Left kidney (tissue), 2 donors: ENCODE measurements around the gene TTLL6. TPM values are rescaled to one million over a fixed set of nuclear protein-coding genes. Genes with fewer than 3 reads are reported as not detected.
"Not testable (repeated sequence)": the region's sequence is repeated elsewhere in the genome, so short reads cannot be mapped to it uniquely, and the experiment has no call there.

Experiments used
- DNase-seq: peaks from one replicate; pipeline ENCODE4 v3.0.0-alpha.2; 2013
- polyA plus RNA-seq: library from polyadenylated mRNA; unstranded; fragments of 120-200 nt; gene quantifications from one replicate; pipeline ENCODE4 v1.2.1, GENCODE V29; 2013; ENCODE audit not compliant: insufficient read length

TTLL6 gene
- polyA plus RNA-seq, 1 donor, result 0.35 TPM

DNA sequence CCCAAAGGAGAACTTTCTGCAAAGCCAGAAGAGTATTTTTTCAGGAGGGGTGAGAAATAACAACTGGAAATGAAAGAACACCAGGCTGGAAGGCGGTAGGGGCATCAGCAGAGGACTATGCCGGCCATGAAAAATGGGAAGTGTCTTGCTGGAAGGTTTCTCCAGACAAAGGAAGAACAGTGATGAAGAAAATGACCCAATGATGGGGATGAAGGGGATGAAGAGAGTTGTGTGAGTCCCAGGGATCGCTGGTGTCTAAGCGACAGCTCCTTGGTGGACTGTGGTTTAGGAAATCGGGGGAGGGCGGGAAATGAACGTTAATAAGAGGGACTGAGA is 623 bp downstream of the TTLL6 start:
- DNase-seq, result no peak

DNA sequence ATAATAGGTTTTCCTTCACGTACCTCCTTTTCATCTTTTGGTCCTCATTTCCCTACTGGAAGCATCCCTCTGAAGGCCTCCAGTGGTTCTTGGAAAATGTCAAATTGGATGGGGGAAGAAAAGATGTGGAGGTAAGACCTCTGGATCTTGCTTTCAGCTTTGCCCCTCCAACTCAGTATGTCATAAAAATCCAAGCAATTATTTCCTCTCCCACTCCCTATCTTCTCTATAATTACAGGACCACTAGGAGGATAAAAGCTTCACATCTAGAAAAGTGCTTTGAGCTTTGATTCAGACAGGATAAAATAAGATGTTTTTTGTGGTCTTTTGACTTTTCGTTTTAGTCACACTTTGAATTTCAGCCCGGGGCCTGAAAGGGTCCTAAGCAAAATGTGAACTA is 1.7 kb downstream of the TTLL6 start:
- no peak for DNase-seq

DNA sequence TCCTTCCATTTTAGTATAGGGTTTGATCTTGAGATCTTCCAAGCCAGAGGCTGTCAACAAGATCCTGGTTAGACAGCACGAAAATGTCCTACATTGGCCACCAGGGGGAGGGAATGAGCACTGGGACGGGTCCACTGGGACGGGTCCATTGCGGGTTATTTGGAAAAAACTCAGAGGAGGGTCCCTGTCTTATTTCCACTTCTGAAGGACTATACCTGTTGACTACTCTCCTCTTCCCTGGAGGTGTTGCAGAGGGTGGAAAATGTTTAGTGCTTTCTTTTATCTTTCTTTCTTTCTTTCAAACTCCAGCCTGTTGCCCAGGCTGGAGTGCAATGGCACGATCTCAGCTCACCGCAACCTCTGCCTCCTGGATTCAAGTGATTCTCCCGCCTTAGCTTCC is 2.5 kb downstream of the TTLL6 start:
- DNase-seq, result peak; percentile 55

DNA sequence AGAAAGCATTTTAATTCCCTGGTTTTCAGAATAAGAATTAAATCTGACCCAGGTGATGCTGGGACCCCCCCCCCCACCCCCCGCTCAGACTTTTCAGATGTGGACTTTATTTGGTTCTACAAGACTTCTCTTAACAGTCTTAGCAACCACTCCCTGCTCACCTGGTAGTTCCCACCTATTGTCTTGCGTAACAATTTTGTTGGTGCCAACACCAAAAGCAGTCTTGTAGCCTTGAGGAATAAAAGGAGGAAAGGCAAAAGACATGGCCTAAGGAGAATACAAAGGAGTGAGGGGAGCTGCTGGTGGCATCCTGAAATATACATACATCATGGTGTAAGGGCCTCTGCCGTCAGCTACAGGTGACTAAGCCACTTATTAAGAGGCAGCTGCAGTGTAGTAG is 5.0 kb downstream of the TTLL6 start:
- no peak for DNase-seq

DNA sequence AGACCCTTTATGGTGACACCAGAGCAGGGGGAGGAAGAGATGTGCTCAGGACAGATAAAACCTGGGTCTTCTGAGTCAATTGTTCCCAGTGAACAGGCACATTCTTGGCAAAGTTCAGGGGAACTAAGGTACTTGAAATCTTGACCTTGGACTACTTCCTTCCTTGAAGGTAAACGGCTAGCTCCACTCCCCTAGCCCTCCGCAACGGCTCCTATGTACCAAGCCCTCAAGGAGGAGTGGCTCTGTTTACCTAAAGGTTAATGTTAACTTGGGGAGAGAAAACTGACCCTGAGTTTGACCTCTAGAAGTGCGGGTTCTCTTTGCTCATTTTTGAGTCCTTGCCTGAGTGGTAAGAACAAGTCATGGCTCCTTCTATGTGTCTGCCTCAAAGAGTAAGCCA is 7.8 kb downstream of the TTLL6 start:
- DNase-seq, result no peak

DNA sequence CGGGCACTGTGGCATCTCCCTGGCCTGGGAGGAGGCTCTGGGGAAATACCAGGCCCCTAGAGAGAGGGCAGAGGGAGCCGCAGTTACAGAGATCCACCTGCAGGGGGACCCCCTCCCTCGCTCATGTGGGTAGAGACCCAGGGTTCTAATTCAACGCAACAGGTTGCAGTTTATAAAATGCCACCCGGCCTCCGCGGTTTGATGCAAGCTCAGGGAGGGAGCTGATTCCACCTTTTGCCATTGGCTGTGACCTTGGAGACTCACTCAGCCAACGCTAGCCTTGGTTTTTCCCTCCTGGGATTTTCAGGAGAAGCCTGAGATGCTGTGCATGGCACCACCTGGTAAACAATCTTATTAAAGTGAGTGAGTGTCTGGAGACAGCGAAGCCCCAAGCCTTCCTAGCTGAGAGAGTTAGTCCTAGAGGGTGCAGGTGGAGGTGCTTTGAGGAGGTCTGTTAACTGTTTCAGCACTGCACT is 12.1 kb downstream of the TTLL6 start:
- DNase-seq, result peak; percentile 53

DNA sequence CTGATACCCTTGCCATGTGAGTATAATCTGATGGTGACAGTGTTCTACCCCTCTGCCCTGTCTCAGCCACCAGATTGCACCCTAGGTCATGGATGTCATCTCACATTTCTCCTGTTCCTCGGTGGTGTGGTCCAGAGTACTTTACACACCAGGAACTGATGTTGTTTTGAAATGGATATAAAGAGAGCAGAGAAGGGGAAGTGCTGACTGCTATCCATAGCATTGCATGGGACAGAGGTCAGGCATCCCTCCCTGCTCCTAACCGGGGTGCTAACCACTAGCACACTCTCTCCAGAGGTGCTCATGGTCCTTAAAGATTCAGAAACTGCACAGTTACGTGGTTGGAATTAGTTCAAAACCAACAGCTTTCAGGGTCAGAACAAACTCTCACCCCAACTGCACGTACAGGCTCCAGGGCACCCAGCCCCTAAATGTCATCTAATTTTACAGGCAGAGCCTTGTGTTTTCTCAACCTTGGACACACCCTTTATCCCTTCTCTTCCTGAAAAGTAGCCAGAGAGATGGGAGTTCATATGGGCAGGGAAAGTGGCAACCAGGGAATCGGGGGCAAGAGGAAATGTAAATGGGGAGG is 16.3 kb downstream of the TTLL6 start:
- no peak for DNase-seq

DNA sequence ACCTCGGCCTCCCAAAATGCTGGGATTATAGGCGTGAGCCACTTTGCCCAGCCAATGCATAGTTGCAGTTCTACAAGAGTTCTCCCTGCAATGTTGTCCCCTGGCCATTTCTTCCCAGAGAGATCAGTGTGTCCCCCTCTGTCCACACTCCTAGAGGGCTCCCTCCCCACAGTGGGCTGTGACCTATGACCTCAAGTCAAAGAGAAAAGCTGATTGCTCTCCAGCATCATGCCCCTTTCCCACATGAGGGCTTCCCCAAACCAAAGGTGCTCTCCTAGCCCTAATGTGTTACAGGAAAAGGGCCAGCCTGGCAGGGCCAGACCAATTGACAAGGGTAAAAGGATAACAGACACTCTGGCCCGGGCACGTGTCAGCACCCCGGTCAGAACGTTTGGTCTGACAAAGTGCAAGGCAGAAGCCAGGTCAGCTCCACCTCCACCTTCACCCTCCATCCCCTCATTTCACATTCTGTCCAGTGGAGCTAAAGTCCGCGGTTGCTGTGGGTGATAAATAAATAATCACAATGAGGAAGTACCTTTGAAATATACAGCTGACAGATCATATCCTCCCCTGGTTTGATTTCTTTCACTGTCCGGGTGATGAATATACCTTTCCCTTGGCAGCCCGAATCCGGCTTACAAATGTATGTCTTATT is 17.8 kb downstream of the TTLL6 start:
- no peak for DNase-seq

DNA sequence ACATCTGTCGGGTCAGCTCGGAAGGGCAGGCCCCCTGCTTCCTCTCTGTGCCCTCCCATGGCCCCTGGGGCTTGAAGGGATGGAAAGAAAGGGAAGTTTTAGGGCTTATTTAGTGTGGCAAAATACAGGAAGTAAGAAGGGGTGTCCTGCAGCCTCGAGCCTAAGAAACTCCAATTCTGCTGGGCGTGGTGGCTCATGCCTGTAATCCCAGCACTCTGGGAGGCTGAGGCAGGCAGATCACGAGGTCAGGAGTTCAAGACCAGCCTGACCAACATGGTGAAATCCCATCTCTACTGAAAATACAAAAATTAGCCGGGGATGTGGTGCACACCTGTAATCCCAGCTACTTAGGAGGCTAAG is 20.9 kb downstream of the TTLL6 start:
- DNase-seq, result not testable (repeated sequence)

DNA sequence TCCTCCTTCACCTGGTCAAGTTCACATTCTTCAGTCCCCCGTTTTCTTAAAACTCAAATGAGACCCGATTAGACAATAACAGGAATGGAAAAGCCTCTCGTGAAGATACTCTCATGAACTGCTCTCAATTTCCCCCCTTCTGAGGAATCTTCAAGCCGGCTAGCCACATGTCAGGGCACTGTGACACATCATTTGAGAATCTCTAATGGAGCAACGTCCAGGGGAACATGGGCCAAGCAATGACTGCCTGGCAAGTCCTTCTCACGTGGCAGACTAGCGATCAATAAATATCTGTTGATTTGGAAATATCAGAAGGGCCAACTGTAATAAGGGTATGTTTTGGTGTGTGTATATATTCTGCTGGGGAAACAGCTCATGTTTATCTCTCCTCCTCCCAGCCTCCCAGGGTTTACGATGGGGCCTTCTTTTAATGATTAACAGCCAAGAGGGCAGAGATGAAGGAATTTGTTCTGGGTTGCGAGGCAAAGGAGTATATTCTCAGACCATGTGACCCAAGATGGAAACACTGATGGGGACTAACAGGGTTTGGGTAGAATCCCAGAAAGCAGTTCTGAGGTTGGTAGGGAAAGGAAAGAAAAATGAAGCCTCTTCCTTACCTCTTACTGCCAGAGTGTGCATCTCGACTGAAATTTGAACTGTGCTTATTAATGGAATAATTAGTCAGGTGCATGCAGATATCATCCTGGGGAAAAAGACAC is 21.4 kb downstream of the TTLL6 start:
- DNase-seq, result peak; percentile 86

DNA sequence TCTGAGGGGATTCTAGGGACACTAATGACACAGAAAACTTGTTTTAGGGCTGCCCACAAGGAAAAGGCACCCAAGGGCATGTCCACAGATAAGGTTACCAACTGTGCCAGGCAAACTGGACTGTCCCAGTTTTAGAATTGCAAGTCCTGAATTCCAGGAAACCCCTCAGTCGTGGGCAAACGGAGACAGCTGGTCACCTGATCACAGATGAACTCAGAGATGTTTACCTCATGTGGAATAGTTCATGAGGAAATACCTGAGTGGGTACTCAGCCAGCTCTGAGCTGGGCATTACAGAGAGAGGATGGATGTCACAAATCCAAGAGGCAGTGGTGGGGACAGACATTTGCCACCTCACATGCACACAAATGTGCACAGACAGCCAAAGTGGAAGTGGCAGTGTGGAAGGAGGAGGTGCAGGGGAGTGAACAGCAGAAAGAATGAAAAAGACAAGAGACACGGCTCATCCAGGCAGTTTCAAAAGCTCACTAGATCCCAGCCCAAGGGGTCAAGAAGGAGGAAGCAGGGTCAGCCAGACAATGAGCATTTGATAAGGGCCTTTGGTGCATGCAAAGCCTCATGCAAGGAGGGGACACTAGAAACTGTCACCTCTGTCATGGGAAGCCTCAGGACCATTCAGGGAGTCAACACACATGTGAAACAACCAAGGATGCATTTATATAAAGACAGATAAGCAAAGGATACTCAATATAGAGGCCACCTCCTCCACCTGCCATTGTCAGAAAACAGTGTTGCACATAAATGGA is 24.8 kb downstream of the TTLL6 start:
- no peak for DNase-seq

DNA sequence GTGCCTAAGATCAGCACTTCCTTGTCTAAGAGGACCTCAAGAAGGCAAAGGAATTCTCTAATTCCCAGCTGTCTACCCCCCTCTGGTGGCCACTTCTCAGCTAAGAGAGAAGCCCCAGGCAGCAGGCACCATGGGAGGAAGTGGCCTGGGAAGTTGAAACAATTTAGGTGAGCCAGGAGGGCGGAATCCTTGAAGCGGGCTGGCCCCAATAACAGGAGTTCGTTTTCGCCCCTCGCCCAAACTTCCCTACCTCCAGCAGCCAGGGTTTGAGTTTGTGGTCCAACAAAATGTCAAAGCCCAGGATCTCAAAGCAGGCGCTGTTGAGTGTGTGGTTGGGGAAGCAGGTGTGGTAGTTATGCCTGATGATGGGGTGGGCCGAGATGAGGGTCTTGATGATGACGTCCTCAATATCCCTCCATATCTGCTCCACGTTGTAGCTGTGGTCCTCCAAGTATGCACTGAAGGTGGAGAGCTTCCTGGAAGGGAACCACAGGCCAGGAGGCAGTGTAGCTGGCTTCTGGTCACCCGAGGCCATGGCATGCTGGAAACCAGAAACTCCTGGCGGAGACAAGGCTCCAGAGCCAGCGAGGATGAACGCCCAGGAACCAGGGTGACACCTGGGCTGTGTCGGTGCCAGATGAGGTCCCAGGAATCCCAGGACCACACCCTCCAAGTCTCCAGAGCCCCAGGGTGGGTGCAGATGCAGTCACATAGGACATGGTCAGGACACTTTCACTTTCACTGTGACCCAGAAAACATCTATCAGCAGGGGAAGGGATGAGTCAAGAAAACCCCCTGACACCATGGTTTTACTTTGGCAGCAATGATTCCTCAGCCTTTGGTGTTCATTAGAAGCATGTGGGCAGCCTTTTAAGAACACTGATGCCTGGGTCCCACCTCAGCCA is 25.6 kb downstream of the TTLL6 start:
- peak; percentile 90 for DNase-seq

DNA sequence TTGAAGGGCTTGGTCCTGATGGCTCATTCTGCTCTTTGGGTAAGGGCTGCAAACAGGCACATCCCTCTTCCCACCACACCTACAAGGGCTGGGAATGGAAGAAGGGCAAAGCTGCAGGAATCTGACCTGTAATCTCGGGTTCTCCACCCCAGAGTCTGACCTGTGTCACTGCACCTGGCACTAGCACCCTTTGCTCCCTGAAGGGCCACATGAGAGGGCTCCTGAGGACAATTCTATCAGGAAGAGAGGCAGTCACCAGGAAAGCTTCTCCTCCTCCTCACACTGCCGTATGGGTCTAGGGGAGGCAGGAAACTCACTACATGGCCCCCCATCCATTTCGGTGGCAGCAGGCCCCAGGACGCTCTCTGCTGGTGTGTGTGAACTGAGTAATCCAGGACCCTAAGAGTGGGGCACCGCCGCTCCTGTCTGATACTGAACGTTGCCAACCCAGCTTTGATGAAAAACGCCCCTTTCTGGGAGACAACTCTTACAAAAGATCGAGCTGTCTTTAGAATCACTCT is 26.4 kb downstream of the TTLL6 start:
- no peak for DNase-seq

DNA sequence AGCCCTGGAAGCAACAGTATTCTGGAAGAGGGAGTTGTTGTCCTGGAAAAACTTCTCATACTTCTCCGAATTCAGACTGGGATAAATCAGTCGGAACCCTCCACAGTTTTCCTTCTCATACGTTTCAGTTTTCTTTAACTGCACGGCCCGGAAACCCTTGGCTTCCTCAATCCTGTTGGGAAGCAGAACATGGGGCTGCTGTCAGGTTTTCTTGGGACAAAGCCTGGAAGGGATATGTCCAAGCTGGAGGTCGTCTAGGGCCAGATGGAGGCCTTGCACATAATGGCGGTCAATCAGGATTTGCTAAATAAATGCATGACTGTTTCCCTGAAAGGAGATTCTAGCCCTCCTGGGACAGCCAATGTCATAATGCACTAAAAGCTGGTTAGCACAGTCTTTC is 29.2 kb downstream of the TTLL6 start:
- DNase-seq, result no peak

DNA sequence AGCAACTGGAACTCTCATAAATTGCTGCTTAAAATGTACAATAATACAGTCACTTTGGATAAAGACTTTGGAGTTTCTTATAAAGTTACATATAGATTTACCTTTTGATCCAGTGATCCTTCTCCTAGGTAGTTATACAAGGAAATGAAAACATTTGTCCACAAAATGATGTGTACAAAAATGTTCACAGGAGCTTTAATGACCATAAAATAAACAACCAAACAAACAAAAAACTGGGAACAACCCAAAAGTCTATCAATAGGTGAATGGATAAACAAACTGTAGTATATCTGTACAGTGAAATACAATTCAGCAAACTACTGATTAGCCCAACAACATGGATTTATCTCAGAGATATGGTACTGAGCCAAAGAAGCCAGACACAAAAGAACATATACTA is 37.6 kb downstream of the TTLL6 start:
- no peak for DNase-seq

DNA sequence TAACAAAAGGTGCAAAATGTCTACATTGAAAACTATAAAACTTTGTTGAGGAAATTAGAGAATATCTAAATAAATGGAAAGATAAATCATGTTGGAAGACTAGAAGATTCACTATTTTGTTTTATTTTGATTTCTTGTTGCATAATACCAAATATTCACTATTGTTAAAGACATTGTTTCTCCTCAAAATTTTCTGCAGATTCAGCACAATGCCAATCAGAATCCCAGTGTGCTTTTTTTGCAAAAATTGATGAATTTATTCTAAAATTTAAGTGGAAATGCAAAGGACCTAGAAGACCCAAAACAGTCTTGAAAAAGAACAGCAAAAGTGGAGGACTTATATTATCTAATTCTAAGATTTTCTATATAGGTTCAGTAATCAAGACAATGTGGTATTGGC is 40.4 kb downstream of the TTLL6 start:
- no peak for DNase-seq

DNA sequence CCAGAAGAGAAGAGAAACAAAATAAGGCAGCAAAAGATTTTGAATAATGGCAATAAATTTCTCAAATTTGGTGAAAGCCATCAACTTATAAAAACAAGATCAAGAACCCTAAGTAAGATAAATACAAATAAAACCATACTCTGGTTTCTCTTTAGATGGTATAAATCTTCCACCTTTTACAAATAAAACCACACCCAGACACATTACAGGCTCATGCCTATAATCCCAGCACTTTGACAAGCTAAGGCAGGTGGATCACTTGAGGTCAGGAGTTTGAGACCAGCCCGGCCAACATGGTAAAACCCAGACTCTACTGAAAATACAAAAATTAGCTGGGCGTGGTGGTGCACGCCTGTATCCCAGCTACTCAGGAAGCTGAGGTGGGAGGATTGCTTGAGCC is 43.8 kb downstream of the TTLL6 start:
- DNase-seq, result no peak

DNA sequence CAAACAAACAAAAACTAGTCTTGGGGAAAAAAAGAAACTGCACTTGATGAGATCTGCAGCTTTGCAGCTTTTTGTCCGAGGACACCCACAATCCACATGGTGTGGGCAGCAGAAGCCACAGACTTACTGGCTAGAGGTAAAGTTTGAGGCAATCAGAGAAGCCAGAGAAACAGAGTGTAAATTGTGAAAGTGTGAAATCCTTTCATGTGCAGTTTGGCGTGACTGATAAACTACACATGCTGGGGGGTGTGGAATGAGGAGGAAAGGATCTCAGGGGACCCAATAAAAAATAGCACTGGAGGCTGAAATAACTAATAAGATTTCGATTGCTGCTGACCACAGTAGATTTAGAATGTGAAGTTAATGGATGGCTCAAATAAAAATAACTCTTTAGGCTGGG is 46.1 kb downstream of the TTLL6 start:
- DNase-seq, result no peak

DNA sequence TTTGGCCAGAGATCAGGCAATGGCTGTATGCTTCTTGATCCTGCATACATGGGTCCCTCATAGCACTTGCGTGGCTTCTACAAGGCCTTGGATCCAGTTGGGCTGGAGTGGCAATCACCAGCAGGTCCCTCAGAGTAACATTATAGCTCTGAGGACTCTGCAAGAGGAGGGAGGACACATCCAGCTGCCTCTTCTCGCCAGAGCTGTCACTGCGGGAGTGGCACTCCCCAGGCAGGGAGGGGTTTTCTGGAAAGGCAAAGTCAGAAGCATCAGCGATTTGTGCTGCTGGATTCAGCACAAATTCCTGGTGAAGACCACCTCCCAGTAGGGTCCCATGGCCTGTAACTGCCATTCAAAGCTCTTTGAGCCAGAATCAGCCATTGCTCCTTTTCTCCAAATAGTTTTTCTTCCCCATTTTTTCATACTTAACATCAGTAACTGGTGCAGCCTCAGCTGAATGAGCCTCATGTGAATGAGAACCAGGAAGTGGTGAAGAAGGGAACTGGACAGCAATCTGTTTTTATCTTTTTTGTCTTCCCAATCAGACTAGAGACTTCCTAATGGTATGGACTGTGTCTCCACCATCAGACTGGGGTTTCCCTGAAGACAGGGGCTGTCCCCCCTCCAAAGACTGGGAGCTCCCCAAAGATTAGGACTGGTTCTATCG is 47.9 kb downstream of the TTLL6 start:
- DNase-seq, result no peak

DNA sequence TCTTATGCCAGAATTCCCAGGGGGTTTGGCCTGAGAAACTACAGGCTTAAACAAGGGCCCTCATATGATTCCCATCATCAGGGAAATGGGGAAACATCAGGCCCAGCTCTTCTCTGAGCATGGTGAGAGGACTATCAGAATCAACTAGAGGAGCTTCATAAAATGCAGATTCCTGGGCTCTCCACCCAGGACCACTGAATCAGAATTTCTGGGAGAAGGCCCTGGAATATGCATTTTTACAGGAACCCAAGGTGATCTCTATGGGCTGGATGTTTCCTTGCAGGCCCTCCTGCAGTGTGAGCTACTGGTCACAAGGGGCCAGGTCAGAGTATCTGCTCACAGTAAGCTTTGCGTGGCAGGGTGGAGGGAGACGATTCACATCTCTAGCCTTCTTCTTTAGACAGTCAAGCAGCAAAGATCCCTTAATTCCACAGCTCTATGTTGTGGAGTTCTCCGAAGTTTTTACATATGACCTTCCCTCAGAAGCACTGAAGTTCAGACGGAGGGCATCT is 49.7 kb downstream of the TTLL6 start:
- no peak for DNase-seq

DNA sequence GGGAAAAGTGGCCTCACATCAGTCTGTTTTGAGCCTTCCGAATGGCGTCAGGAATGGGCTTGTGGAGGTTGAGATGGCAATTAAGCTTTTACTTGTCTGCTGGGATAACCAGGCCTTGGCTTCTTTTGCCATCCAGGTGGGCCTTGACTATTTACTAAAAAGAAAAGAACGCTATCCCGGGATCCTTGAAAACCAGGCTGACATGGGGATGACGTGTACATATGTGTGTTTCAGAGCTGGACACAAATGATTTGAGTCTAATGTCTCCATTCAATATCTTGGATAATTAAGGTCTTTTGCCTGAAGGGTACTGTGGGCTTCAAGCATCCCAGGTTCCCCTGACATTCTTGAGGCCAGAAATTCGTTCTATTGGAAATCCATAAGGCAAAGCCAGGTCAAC is 55.9 kb downstream of the TTLL6 start:
- DNase-seq, result no peak
